Heart left ventricle (tissue), 13 donors: Measurements from ENCODE around the gene C13orf42.

Source experiments
- CTCF ChIP-seq, 12 donors: fragments of 200-600 bp; sonication (generic) in 4 of 12; IDR thresholded peaks; one replicate each; pipeline versions ENCODE4 v1.5.0 to v1.8.0; 2018 to 2022; ENCODE audit warnings: antibody characterized with exemption in 12 of 12, mild to moderate bottlenecking in 5 of 12
- POLR2A ChIP-seq, 2 donors: fragments of 450-650 bp; IDR thresholded peaks; one replicate each; pipeline ENCODE4 v1.6.1; 2017; ENCODE audit warnings: antibody characterized with exemption in 2 of 2, mild to moderate bottlenecking in 2 of 2, moderate library complexity in 2 of 2
- donor health status: ischemic (EF 13 %, LVEDD 7.1; RV severe dilation, severe dysfunction).
- donor health status: DM: no; HTN: yes; CAD: no.
- donor health status: DM: no; HTN: no; CAD: no.
- donor health status: ischemic (EF 25% LVEDD 6.9; RV normal size, moderate dysfunction).
- donor health status: ischemic (EF 25% LVEDD 5.7; RV mildly dilated, moderate dysfunction).
- donor health status: ischemic (EF 35%, LVEDD 5.7; RV mildly dilated, moderate dysfunction).
- donor health status: nonischemic (EF 11% LVEDD 7.7; RV severe dilation, severe dysfunction).
- donor health status: DM: yes; HTN: yes; CAD: no.
- donor health status: PGD.
- donor health status: ischemic (EF 29% LVEDD 5.4; RV normal size, mild dysfunction).
- donor health status: nonischemic (EF 23%, LVEDD 6.1; RV moderate dilation, normal function).

DNA sequence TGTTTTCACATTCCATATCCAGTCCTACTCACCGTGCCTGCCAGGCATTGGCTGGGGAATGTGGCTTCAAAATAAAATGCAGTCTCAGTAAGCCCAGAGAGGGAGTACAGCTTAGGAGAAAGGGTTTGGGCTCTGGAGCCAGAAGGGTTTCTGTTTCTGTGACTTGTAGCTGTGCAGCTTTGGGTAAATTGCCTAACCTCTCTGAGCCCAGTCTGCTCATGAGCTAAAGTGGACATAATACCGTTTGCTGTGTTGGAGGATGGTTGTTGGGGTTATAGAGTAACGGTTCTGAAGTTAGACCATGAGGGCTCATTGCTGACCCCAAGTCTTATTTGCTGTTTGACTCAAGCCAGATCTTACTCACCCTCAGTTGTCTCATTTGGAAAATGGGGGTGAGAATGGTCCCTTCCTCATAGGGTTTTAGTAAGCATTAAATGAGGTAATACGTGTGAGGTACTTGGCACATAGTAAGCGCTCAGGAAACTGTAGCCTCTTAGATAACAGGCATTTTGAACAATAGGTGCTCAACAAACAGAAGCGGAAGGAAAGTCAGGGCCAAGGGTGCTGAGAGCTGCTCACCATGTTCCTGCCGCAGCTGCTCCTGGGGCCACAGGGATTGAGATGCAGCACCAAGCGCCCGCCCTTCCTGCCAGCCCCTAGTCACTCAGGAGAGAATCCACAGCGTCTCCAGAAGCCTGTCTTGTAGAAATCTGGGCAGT, 45.5 kb downstream of the C13orf42 start:
- TF ChIP-seq CTCF (IDR thresholded peaks at IDR 0.05), result no peak
- no peak for TF ChIP-seq POLR2A (IDR thresholded peaks at IDR 0.05)
